ENCODE data around the gene MYO1C. TPM values are rescaled to one million over a fixed set of nuclear protein-coding genes. Genes with fewer than 3 reads are reported as not detected.

MYO1C gene
- total RNA-seq, 4 donors from 2014 or later = 144 to 232 (median 179) TPM

DNA sequence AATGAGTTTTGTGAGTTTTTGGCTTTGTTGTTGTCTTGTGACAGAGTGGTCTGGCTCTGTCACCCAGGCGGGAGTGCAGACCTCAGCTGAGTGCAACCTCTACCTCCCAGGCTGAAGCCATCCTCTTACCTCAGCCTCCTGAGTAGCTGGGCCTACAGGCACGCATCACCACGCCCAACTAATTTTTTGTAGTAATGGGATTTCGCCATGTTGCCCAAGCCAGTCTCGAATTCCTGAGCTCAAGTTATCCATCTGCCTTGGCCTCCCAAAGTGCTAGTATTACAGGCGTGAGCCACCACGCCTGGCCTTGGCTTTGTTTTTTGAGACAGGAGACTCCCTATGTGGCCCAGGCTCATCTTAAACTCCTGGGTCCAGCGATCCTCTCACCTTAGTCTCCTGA, 51.6 kb downstream of the MYO1C start:
- no peak overlapping the region for H3K27ac ChIP-seq
- no peak for DNase-seq
- TF ChIP-seq POLR2A (IDR thresholded peaks at IDR 0.05) = no peak
- TF ChIP-seq, protein P1, sequence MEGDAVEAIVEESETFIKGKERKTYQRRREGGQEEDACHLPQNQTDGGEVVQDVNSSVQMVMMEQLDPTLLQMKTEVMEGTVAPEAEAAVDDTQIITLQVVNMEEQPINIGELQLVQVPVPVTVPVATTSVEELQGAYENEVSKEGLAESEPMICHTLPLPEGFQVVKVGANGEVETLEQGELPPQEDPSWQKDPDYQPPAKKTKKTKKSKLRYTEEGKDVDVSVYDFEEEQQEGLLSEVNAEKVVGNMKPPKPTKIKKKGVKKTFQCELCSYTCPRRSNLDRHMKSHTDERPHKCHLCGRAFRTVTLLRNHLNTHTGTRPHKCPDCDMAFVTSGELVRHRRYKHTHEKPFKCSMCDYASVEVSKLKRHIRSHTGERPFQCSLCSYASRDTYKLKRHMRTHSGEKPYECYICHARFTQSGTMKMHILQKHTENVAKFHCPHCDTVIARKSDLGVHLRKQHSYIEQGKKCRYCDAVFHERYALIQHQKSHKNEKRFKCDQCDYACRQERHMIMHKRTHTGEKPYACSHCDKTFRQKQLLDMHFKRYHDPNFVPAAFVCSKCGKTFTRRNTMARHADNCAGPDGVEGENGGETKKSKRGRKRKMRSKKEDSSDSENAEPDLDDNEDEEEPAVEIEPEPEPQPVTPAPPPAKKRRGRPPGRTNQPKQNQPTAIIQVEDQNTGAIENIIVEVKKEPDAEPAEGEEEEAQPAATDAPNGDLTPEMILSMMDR (IDR thresholded peaks at IDR 0.05) = no peak
- H3K36me3 ChIP-seq = peaks cover 0 to 15% (median 0%) of the 10 kb centered on the region in 3 donors
- no peaks in the 10 kb centered on the region for H3K4me1 ChIP-seq
- H3K4me3 ChIP-seq = no peak overlapping the region
- H3K27me3 ChIP-seq = no peaks in the 10 kb centered on the region
- no peaks in the 10 kb centered on the region for H3K9me3 ChIP-seq

DNA sequence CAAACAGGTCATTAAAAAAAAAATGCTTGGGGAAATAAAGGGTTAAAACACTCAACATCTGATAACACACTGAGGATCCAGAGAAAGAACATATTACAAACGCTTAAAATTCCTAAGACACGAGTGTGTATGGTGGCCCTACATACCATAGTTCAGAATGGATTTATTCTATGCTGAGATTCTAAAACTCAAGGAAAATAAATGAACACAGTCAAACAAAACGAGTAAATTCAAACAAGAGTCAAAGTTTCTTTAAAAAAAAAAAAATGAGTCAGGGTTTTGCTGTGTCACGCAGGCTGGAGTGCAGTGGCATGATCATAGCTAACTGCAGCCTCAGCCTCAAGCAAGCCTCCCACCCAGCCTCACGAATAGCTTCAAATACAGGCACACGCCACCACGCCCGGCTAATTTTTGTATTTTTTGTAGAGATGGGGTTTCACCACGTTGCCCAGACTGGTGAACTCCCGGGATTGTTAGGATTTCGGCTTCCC, 53.8 kb downstream of the MYO1C start:
- DNase-seq = no peak
- no peak for TF ChIP-seq POLR2A (IDR thresholded peaks at IDR 0.05)
- TF ChIP-seq, protein P1 (IDR thresholded peaks at IDR 0.05) = no peak
- Histone ChIP-seq H3K36me3 (peaks cover 0 to 36% (median 0%) of the 10 kb centered on the region in 3 donors), H3K27ac (no peak overlapping the region), H3K27me3 (no peaks in the 10 kb centered on the region), H3K4me3 (no peak overlapping the region), H3K4me1 (peaks cover 0 to 5% (median 0%) of the 10 kb centered on the region in 4 donors), H3K9me3 (no peaks in the 10 kb centered on the region)

DNA sequence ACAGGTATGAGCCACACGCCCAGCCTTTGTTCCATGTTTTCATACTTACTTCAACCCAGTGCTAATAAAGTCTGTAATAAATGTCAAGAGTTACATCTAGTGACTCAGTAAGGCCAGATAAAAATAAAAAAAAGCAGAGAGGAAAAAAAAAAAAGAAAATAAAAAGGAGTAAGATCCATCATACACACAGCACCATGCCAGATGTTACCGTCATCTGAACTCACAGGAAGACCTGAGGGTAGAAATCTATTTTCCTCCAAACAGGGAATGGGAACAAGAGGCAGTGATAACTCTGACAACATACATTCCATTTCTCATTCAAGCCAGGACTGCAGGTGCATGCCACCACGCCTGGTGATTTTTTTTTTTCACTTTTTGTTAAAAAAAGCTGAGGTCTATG, 57.2 kb downstream of the MYO1C start:
- H3K4me1 ChIP-seq = peaks cover 0 to 14% (median 0%) of the 10 kb centered on the region in 4 donors
- H3K27me3 ChIP-seq = no peaks in the 10 kb centered on the region
- H3K4me3 ChIP-seq = no peak overlapping the region
- no peak for TF ChIP-seq POLR2A (IDR thresholded peaks at IDR 0.05)
- TF ChIP-seq, protein P1 (IDR thresholded peaks at IDR 0.05) = no peak
- peaks cover 0 to 43% (median 0%) of the 10 kb centered on the region in 3 donors for H3K36me3 ChIP-seq
- H3K9me3 ChIP-seq = no peaks in the 10 kb centered on the region
- no peak for DNase-seq
- H3K27ac ChIP-seq = no peak overlapping the region

DNA sequence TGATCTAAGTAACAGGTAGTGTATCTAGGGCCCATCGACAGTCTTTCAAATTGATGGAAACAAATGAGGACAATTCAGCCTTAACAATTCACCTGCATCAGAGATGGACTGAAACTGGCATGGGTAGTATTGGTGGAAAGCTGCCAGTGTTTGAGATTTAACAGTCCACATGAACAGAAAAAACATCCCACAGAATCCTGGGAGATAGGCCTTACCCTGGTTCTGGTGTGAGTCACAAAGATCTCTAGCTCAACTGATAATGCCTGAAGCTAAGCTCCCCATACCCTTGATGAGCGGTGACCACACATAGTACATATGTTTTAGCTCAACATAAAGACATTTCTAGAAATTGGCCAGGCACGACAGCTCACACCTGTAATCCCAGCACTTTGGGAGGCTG, 58.3 kb downstream of the MYO1C start:
- no peaks in the 10 kb centered on the region for H3K9me3 ChIP-seq
- peaks cover 0 to 14% (median 0%) of the 10 kb centered on the region in 4 donors for H3K4me1 ChIP-seq
- no peak for DNase-seq
- no peak overlapping the region for H3K27ac ChIP-seq
- no peaks in the 10 kb centered on the region for H3K27me3 ChIP-seq
- H3K36me3 ChIP-seq = peaks cover 0 to 45% (median 0%) of the 10 kb centered on the region in 3 donors
- no peak overlapping the region for H3K4me3 ChIP-seq
- no peak for TF ChIP-seq POLR2A (IDR thresholded peaks at IDR 0.05)
- TF ChIP-seq, protein P1 (IDR thresholded peaks at IDR 0.05) = no peak

DNA sequence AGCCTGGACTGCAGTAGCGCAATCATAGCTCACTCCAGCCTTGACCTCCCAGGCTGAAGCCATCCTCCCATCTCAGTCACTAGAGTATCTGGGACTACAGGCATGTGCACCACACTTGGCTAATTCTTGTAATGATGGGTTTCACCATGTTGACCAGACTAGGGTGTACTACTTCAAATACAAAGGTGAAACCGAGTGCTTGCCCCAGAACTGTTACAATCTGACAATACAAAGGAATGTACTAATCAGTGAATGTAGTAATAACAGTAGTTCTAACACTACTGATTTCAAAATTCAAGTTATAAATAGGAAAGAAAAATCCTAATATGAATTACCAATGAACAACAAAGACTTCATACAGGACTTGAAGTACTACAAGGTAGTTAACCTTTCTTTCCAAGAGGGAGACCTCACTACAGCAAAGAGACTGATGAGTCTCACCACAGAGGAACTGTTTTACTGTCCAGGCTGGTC, 60.8 kb downstream of the MYO1C start:
- Histone ChIP-seq H3K36me3 (peaks cover 0 to 40% (median 0%) of the 10 kb centered on the region in 3 donors), H3K27ac (no peak overlapping the region), H3K27me3 (no peaks in the 10 kb centered on the region), H3K4me1 (peaks cover 0 to 24% (median 0%) of the 10 kb centered on the region in 4 donors), H3K4me3 (no peak overlapping the region), H3K9me3 (no peaks in the 10 kb centered on the region)
- no peak for TF ChIP-seq POLR2A (IDR thresholded peaks at IDR 0.05)
- TF ChIP-seq, protein P1 (IDR thresholded peaks at IDR 0.05) = no peak
- DNase-seq = no peak

Measured in Peyer's patch (tissue), 4 donors.